ENCODE data around the gene CHST9. TPM values are rescaled to one million over a fixed set of nuclear protein-coding genes. Genes with fewer than 3 reads are reported as not detected.

CHST9 gene
- total RNA-seq, 1 donor from 2014 or later, result 0.49 TPM

DNA sequence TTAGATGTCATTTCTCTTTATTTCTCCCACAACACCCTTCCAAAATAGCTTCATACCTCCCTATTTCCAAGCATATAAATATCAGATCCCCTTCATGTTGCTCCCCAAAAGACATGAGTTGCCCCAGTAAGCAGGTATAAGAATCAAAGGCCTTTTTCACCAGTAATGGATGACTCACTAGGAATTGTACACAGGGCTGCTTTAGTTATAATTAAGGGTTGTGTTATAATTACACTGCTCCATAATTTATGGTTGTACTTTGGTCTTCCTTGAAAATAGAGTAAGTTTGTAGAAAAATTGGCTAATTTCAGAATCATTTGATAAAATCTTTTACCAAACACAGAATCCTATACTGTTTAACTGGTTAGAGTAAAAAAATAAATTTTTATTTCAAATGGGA lies 310.8 kb downstream of the CHST9 start:
- no peaks in the 10 kb centered on the region for H3K9me3 Mint-ChIP-seq
- no peak for DNase-seq (ENCODE audit: low read depth, low spot score)
- no peak overlapping the region for H3K27ac Mint-ChIP-seq (ENCODE audit: unreplicated experiment)
- H3K4me3 Mint-ChIP-seq, result no peak overlapping the region
- TF ChIP-seq CTCF (conservative IDR thresholded peaks at IDR 0.05), result no peak
- no peaks in the 10 kb centered on the region for H3K36me3 Mint-ChIP-seq (ENCODE audit: low read depth)
- H3K4me1 Mint-ChIP-seq, result no peaks in the 10 kb centered on the region
- no peaks in the 10 kb centered on the region for H3K27me3 Mint-ChIP-seq (ENCODE audit: low read depth)

- Mint-ChIP-seq H3K4me3 (no peak overlapping the region), H3K27me3 (ENCODE audit: low read depth) (peaks cover 28% of the 10 kb centered on the region), H3K27ac (ENCODE audit: unreplicated experiment) (no peak overlapping the region), H3K4me1 (no peaks in the 10 kb centered on the region), H3K9me3 (no peaks in the 10 kb centered on the region), H3K36me3 (ENCODE audit: low read depth) (no peaks in the 10 kb centered on the region)
- DNase-seq (ENCODE audit: low read depth, low spot score), result no peak
- TF ChIP-seq CTCF (conservative IDR thresholded peaks at IDR 0.05), result no peak
Observed at GRCh38 chr18:26869640-26870039, 315.5 kb downstream of the CHST9 start.

GRCh38 chr18:26868968-26869586 lies 316.0 kb downstream of the CHST9 start:
- H3K27ac Mint-ChIP-seq (ENCODE audit: unreplicated experiment), result no peak overlapping the region
- no peak for DNase-seq (ENCODE audit: low read depth, low spot score)
- H3K27me3 Mint-ChIP-seq (ENCODE audit: low read depth), result peaks cover 34% of the 10 kb centered on the region
- no peak overlapping the region for H3K4me3 Mint-ChIP-seq
- H3K9me3 Mint-ChIP-seq, result no peaks in the 10 kb centered on the region
- no peaks in the 10 kb centered on the region for H3K36me3 Mint-ChIP-seq (ENCODE audit: low read depth)
- H3K4me1 Mint-ChIP-seq, result no peaks in the 10 kb centered on the region
- TF ChIP-seq CTCF (conservative IDR thresholded peaks at IDR 0.05), result no peak

GRCh38 chr18:26867471-26867870 lies 317.6 kb downstream of the CHST9 start:
- Mint-ChIP-seq H3K36me3 (ENCODE audit: low read depth) (no peaks in the 10 kb centered on the region), H3K27ac (ENCODE audit: unreplicated experiment) (no peak overlapping the region), H3K27me3 (ENCODE audit: low read depth) (peaks cover 47% of the 10 kb centered on the region), H3K4me3 (no peak overlapping the region), H3K9me3 (no peaks in the 10 kb centered on the region), H3K4me1 (peaks cover 4% of the 10 kb centered on the region)
- no peak for DNase-seq (ENCODE audit: low read depth, low spot score)
- no peak for TF ChIP-seq CTCF (conservative IDR thresholded peaks at IDR 0.05)

GRCh38 chr18:26865557-26865956 lies 319.6 kb downstream of the CHST9 start, which contains the start of gene AQP4:
Gene AQP4 (minus strand): TSS chr18:26865707. CDS start chr18:26865689, 18 bp downstream.
- Mint-ChIP-seq H3K27me3 (ENCODE audit: low read depth) (peaks cover 62% of the 10 kb centered on the region), H3K36me3 (ENCODE audit: low read depth) (no peaks in the 10 kb centered on the region), H3K4me3 (peak within 1 kb of the TSS; percentile 48), H3K9me3 (no peaks in the 10 kb centered on the region), H3K27ac (ENCODE audit: unreplicated experiment) (no peak within 1 kb of the TSS), H3K4me1 (peaks cover 4% of the 10 kb centered on the region)
- no peak for DNase-seq (ENCODE audit: low read depth, low spot score)
- TF ChIP-seq CTCF (conservative IDR thresholded peaks at IDR 0.05), result no peak

Data from neural crest cell (in vitro differentiated cells).